GM11168 (cell line): ENCODE results near the gene UGT2B17.
"Not testable (repeated sequence)": the region's sequence is repeated elsewhere in the genome, so short reads cannot be mapped to it uniquely, and the experiment has no call there.

Experiments
- in situ Hi-C: fragments of 300-500 bp; cut with MboI; formaldehyde crosslinking; loops from one replicate; pipeline ENCODE4 v1.12.0; 2022; ENCODE audit warnings: low sequenced_read_pairs; ENCODE audit not compliant: unreplicated experiment

The UGT2B17 gene

DNA sequence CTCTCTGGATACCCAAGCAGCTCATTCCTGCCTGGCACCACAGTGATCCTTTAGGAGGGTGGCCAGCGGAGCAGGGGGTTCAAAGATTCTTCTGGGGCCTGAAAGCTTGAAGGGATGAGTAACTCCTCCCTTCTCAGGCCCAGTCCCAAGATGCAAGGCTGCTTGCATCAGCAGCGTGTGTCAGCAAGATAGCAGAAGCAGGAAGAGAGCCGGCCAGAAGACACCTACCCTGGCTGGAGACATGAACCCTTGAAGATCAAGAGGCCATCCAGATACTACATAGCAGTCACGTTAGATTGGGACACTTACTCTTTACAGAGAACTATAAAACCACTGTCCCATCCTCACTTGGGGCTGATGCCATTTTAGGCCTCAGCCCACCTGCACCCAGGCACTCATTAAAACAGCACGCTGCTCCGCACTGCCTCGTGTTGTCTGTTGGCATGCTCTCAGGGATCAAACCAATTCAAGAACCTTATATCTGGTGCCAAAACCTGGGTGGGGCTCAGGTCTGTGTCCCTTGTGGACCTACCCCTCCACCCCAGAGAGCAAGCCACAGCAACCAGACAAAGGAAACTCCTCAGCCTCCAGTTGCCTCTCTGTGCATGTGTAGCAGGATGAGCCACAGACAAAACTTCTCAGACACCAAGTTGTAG lies 6.5 kb downstream of the UGT2B17 start:
- in situ Hi-C loops = no loop called here

DNA sequence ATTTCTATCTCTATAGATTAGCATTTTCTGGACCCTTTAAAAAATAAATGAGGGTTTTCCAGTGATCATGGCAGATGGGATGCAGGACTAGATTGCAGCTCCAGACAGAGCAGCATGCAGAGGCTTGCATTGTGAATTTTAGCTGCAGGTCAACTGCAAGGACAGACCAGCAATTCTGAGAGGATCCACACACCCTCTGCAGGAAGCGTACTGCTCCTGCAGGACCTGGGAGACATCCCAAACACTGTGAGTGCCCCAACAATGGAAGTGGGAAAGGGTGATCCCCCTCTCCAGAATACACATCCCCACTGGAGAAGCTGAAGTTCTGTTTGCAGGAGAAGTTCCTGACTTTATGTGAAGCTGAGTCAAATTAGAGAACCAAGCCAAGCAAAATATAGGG lies 7.1 kb downstream of the UGT2B17 start:
- in situ Hi-C loops = not testable (repeated sequence)

DNA sequence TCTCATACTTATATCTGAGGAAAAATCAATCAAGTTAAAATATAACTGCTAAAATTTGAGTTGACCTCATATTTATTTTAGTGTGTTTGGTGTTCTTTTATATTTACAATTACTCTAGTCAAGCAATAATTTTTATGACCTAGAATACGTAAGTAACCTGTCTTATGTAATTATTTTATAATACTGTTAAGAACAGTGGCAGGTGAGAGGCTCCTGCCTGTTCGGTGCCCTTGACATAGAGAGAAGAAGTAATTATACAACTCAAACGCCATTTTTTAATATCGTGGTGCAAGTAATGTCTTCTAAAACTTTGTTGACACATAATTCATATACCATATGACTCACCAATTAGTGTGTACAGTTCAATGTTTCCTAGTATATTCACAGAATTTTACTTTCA lies 7.6 kb downstream of the UGT2B17 start:
- in situ Hi-C loops = not testable (repeated sequence)

- in situ Hi-C loops = not testable (repeated sequence)
These were observed 9.8 kb downstream of the UGT2B17 start for GRCh38 chr4:68566364-68566763.

- in situ Hi-C loops = not testable (repeated sequence)
These were observed 11.0 kb downstream of the UGT2B17 start for GRCh38 chr4:68565082-68565481.

DNA sequence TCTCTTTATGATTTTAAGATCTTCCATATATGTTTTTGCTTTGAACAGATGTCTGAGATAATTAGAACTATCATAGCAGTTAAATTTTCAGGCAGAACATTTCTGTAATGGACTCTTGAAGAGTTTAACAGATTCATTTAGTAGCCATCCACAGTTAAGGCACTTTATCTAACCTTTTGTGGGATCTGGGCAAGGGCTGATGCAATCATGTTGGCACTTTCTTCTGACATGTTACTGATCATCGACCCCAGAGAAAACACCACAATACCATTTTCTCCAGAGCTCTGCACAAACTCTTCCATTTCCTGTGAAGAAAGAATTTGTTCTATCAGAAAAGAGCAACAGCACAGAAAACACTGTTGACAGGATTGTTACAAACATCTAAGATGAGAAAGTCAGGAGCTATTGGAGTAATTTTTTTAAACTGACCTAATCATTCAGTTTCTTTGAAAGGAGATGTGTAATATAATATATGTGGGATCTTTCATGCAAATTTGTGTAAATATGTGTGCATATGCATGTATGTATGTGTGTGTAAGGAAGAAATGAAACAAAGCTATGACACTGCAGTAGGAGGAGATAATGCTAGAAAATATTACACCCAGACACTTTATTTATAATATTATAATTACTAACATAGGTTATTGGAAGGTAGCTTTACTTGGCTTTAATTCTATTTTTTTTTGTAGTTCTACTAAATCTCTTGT lies 15.6 kb downstream of the UGT2B17 start:
- in situ Hi-C loops = not testable (repeated sequence)

DNA sequence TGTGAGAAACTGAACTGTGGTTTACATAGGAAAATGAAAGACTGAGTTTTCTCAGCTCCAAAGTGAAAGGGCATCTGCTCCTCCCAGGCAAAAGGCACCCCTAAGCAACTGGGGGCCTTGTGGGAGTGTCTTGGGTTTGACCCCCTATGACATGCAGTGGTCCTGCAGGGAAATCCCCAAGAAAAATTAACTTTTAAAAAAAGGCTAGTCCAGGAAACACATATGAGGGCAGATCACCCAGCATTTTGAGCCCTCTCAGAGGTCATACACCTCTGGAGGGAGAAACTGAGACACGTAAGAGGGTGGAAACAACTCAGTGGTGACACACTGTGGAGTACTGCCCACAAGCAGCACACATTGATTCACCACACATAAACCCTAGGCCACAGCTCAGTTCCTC lies 22.3 kb downstream of the UGT2B17 start:
- in situ Hi-C loops = not testable (repeated sequence)

- in situ Hi-C loops = not testable (repeated sequence)
These were observed 23.0 kb downstream of the UGT2B17 start for GRCh38 chr4:68552818-68553811.

DNA sequence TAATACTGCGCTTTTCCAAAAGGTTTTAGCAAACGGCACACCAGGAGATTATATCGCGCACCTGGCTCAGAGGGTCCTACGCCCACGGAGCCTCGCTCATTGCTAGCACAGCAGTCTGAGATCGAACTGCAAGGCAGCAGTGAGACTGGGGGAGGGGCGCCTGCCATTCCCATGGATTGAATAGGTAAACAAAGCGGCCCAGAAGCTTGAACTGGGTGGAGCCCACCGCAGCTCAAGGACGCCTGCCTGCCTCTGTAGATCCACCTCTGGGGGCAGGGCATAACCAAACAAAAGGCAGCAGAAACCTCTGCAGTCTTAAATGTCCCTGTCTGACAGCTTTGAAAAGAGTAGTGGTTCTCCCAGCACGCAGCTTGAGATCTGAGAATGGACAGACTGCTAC lies 33.4 kb downstream of the UGT2B17 start:
- in situ Hi-C loops = not testable (repeated sequence)

DNA sequence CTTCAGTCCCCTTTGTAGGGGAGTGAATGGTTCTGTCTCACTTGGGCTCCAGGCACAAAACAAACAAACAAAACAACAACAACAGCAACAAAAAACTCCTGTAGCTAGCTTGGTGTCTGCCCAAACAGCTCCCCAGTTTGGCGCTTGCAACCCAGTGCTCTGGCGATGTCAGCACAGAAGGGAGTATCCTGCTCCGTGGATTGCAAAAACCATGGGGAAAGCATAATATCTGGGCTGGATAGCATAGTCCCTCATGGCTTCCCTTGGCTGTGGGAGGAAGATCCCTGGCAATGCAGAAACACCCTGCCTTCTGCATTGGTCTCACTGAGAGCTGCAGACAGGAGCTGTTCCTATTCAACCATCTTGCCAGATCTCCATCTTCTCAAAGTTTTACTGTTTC lies 39.7 kb downstream of the UGT2B17 start:
- in situ Hi-C loops = no loop called here

DNA sequence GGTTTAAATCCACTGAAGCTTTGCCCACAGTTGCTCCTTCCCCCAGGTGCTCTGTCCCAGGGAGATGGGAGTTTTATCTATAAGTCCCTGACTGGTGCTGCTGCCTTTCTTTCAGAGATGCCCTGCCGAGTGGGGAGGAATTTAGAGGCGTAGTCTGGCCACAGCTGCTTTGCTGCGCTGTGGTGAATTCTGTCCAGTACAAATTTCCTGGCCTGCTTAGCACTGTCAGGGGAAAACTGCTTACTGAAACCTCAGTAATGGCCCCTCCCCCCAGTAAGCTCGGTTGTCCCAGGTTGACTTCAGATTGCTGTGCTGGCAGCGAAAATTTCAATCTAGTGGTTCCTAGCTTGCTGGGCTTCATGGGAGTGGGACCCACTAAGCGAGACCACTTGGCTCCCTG lies 40.1 kb downstream of the UGT2B17 start:
- in situ Hi-C loops = no loop called here

GRCh38 chr4:68522232-68522631 lies 53.9 kb downstream of the UGT2B17 start:
- in situ Hi-C loops = not testable (repeated sequence)

- in situ Hi-C loops = no loop called here
These were observed 55.1 kb downstream of the UGT2B17 start for GRCh38 chr4:68520985-68521384.

- in situ Hi-C loops = no loop called here
These were observed 57.2 kb downstream of the UGT2B17 start for GRCh38 chr4:68518889-68519288.

GRCh38 chr4:68505452-68505851 lies 70.7 kb downstream of the UGT2B17 start:
- in situ Hi-C loops = loop anchor here (5.0 kb wide), 1 partner anchor 122 kb away; no protein-coding TSS in a partner anchor

GRCh38 chr4:68504836-68505235 lies 71.3 kb downstream of the UGT2B17 start:
- in situ Hi-C loops = loop anchor here (5.0 kb wide), 1 partner anchor 122 kb away; no protein-coding TSS in a partner anchor

GRCh38 chr4:68503462-68503861 lies 72.7 kb downstream of the UGT2B17 start:
- in situ Hi-C loops = not testable (repeated sequence)

DNA sequence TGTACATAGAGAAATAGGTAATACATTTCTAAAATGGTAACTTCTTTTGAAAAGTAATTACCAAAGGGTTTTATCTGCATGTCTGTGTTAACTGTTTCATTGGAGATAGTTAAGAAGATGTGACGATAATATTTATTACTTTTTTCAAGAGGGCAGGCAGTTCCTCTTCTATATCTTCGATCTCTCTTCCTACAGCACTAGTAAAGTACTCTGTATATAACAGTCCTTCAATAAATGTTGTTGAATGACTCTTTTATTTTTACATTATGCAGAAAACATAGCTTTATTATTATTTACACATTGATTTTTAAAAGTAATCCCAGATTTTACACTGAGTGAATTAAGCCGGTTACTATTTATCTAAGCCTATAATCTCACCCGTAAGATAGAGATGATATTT lies 77.1 kb downstream of the UGT2B17 start:
- in situ Hi-C loops = loop anchor here (25.0 kb wide), 1 partner anchor 638 kb away; no protein-coding TSS in a partner anchor

DNA sequence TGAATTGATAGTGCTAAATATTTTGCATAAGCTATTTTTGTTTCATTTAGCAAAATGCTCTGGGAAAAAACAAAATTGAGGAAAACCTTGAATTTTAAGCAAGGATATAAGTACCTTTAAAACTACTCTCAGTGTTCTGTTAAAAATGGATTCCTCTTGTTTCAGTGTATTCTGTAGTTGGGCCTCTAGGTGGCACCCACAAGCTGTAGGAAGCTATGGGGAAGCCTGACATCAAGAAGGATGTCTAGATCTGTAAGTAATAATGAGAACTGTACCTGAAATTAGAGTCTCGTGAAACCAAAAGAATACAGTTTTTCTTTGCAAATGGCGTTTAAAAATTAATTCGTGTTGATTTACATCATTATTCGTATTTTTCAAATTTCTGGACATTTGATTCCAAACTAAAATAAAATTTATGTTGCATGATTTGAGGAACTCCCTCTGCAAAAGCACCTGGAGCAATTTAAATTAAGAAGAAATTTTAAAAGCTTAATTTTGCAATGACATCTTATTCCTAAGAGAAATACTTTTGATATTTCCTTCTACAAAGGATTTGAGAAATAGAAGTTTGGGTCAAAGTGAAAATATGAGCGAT lies 77.6 kb downstream of the UGT2B17 start:
- in situ Hi-C loops = loop anchor here (25.0 kb wide), 1 partner anchor 639 kb away; no protein-coding TSS in a partner anchor

DNA sequence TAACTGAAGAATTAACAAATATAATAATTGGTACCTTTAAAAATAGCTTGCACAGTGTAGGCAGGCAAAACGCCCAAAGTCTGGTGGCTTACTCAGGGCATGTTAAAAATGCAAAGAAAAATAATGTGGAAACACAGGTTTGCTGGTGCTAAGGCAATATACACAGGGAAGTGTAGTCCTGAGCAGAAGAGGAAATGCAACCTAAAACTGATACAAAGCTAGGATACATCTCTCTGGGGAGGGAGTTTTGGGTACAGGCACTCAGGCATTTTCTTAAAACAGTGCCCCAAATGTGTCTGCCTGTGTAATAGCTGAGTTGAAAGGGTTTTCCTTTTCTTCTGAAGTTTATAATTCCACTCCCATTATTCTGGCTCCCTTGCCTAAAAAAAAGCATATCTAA lies 81.4 kb downstream of the UGT2B17 start:
- in situ Hi-C loops = loop anchor here (25.0 kb wide), 1 partner anchor 643 kb away; no protein-coding TSS in a partner anchor
